Muscle layer of colon (tissue), 2 donors: Measurements from ENCODE around the gene SLC10A7.

Source experiments
- H3K27ac ChIP-seq: one replicate; pipeline ENCODE4 v1.7.0; 2013; ENCODE audit warnings: low read depth, mild to moderate bottlenecking, low read length, moderate library complexity
- H3K27me3 ChIP-seq, 2 donors: one replicate each; pipeline ENCODE4 v1.7.0; 2013; ENCODE audit warnings: low read length in 2 of 2, mild to moderate bottlenecking in 2 of 2; ENCODE audit not compliant: insufficient read depth in 2 of 2, control insufficient read depth in 1 of 2
- H3K36me3 ChIP-seq: one replicate; pipeline ENCODE4 v1.7.0; 2013; ENCODE audit warnings: mild to moderate bottlenecking, low read length; ENCODE audit not compliant: insufficient read depth
- H3K4me1 ChIP-seq: one replicate; pipeline ENCODE4 v1.7.0; 2013; ENCODE audit warnings: mild to moderate bottlenecking, low read length; ENCODE audit not compliant: insufficient read depth
- H3K4me3 ChIP-seq, 2 donors: one replicate each; pipeline ENCODE4 v1.7.0; 2013; ENCODE audit warnings: low read length in 2 of 2, low read depth in 1 of 2, mild to moderate bottlenecking in 1 of 2, moderate library complexity in 1 of 2
- H3K9ac ChIP-seq: one replicate; pipeline ENCODE4 v1.7.0; 2013; ENCODE audit warnings: low read length
- H3K9me3 ChIP-seq: one replicate; pipeline ENCODE4 v1.7.0; 2013; ENCODE audit warnings: mild to moderate bottlenecking, low read length
- donor health status: abdominal sarcoma.
- donor health status: Adenocarcinoma of cecum.

The SLC10A7 gene

GRCh38 chr4:146349306-146349705 lies 172.4 kb downstream of the SLC10A7 start:
- no peak overlapping the region for H3K9ac ChIP-seq
- H3K27me3 ChIP-seq: no peaks in the 10 kb centered on the region
- no peak overlapping the region for H3K4me3 ChIP-seq
- H3K27ac ChIP-seq: no peak overlapping the region
- no peaks in the 10 kb centered on the region for H3K4me1 ChIP-seq
- H3K9me3 ChIP-seq: no peaks in the 10 kb centered on the region
- H3K36me3 ChIP-seq: no peaks in the 10 kb centered on the region

- Histone ChIP-seq H3K4me1 (no peaks in the 10 kb centered on the region), H3K27ac (no peak overlapping the region), H3K4me3 (no peak overlapping the region), H3K27me3 (no peaks in the 10 kb centered on the region), H3K9ac (no peak overlapping the region), H3K36me3 (no peaks in the 10 kb centered on the region), H3K9me3 (no peaks in the 10 kb centered on the region)
Measured at GRCh38 chr4:146347822-146348221, 173.9 kb downstream of the SLC10A7 start.

GRCh38 chr4:146346276-146346675 lies 175.5 kb downstream of the SLC10A7 start:
- Histone ChIP-seq H3K27ac (no peak overlapping the region), H3K36me3 (no peaks in the 10 kb centered on the region), H3K9ac (no peak overlapping the region), H3K27me3 (no peaks in the 10 kb centered on the region), H3K9me3 (no peaks in the 10 kb centered on the region), H3K4me1 (no peaks in the 10 kb centered on the region), H3K4me3 (no peak overlapping the region)

- no peak overlapping the region for H3K27ac ChIP-seq
Measured at GRCh38 chr4:146343776-146344175, 178.0 kb downstream of the SLC10A7 start.

GRCh38 chr4:146343199-146343598 lies 178.5 kb downstream of the SLC10A7 start:
- Histone ChIP-seq H3K27me3 (no peaks in the 10 kb centered on the region), H3K9ac (no peak overlapping the region), H3K27ac (no peak overlapping the region), H3K4me1 (no peaks in the 10 kb centered on the region), H3K4me3 (no peak overlapping the region), H3K36me3 (no peaks in the 10 kb centered on the region), H3K9me3 (no peaks in the 10 kb centered on the region)

More at GRCh38 chr4:146343776-146344175, 178.0 kb downstream of the SLC10A7 start:
- Histone ChIP-seq H3K27me3 (no peaks in the 10 kb centered on the region), H3K9ac (no peak overlapping the region), H3K9me3 (no peaks in the 10 kb centered on the region), H3K4me1 (no peaks in the 10 kb centered on the region), H3K4me3 (no peak overlapping the region), H3K36me3 (no peaks in the 10 kb centered on the region)

- Histone ChIP-seq H3K4me1 (no peaks in the 10 kb centered on the region), H3K27me3 (no peaks in the 10 kb centered on the region), H3K27ac (no peak overlapping the region), H3K9ac (no peak overlapping the region), H3K9me3 (no peaks in the 10 kb centered on the region), H3K36me3 (no peaks in the 10 kb centered on the region), H3K4me3 (no peak overlapping the region)
Measured at GRCh38 chr4:146342600-146343192, 179.0 kb downstream of the SLC10A7 start.

- no peaks in the 10 kb centered on the region for H3K9me3 ChIP-seq
- no peak overlapping the region for H3K27ac ChIP-seq
- H3K27me3 ChIP-seq: no peaks in the 10 kb centered on the region
- no peaks in the 10 kb centered on the region for H3K36me3 ChIP-seq
- no peaks in the 10 kb centered on the region for H3K4me1 ChIP-seq
- no peak overlapping the region for H3K9ac ChIP-seq
- H3K4me3 ChIP-seq: no peak overlapping the region
Measured at GRCh38 chr4:146340798-146341197, 180.9 kb downstream of the SLC10A7 start.

- H3K27me3 ChIP-seq: no peaks in the 10 kb centered on the region
- H3K36me3 ChIP-seq: no peaks in the 10 kb centered on the region
- no peaks in the 10 kb centered on the region for H3K9me3 ChIP-seq
- H3K9ac ChIP-seq: no peak overlapping the region
- no peak overlapping the region for H3K27ac ChIP-seq
- no peak overlapping the region for H3K4me3 ChIP-seq
- no peaks in the 10 kb centered on the region for H3K4me1 ChIP-seq
Measured at GRCh38 chr4:146338512-146338911, 183.2 kb downstream of the SLC10A7 start.

- Histone ChIP-seq H3K4me1 (no peaks in the 10 kb centered on the region), H3K27me3 (no peaks in the 10 kb centered on the region), H3K4me3 (no peak overlapping the region), H3K9me3 (no peaks in the 10 kb centered on the region), H3K9ac (no peak overlapping the region), H3K36me3 (no peaks in the 10 kb centered on the region), H3K27ac (no peak overlapping the region)
Measured at GRCh38 chr4:146336410-146336807, 185.3 kb downstream of the SLC10A7 start.

GRCh38 chr4:146335763-146336409 lies 185.9 kb downstream of the SLC10A7 start:
- Histone ChIP-seq H3K4me1 (no peaks in the 10 kb centered on the region), H3K27me3 (no peaks in the 10 kb centered on the region), H3K9me3 (no peaks in the 10 kb centered on the region), H3K9ac (no peak overlapping the region), H3K27ac (no peak overlapping the region), H3K36me3 (no peaks in the 10 kb centered on the region), H3K4me3 (no peak overlapping the region)

GRCh38 chr4:146334862-146335449 lies 186.8 kb downstream of the SLC10A7 start:
- no peaks in the 10 kb centered on the region for H3K4me1 ChIP-seq
- H3K9ac ChIP-seq: no peak overlapping the region
- no peak overlapping the region for H3K4me3 ChIP-seq
- H3K36me3 ChIP-seq: no peaks in the 10 kb centered on the region
- H3K27me3 ChIP-seq: no peaks in the 10 kb centered on the region
- no peak overlapping the region for H3K27ac ChIP-seq
- H3K9me3 ChIP-seq: no peaks in the 10 kb centered on the region

- Histone ChIP-seq H3K9me3 (no peaks in the 10 kb centered on the region), H3K4me3 (no peak overlapping the region), H3K36me3 (no peaks in the 10 kb centered on the region), H3K9ac (no peak overlapping the region), H3K27me3 (no peaks in the 10 kb centered on the region), H3K27ac (no peak overlapping the region), H3K4me1 (no peaks in the 10 kb centered on the region)
Measured at GRCh38 chr4:146333895-146334262, 187.9 kb downstream of the SLC10A7 start.
